Mesendoderm (in vitro differentiated cells): ENCODE measurements around the gene UQCR10.

Experiments used
- DNase-seq: peaks from one replicate; pipeline ENCODE4 v3.0.0; 2013
- H2AK5ac ChIP-seq: 2 replicates; pipeline ENCODE4 v1.6.1; 2013; ENCODE audit warnings: low read length, inconsistent platforms
- H2BK120ac ChIP-seq: 2 replicates; pipeline ENCODE4 v1.6.1; 2013; ENCODE audit warnings: low read depth, mild to moderate bottlenecking, low read length, moderate library complexity, mixed read lengths
- H2BK15ac ChIP-seq: replicated peaks from 2 replicates; pipeline ENCODE4 v1.6.1; 2013; ENCODE audit warnings: low read depth, mild to moderate bottlenecking, moderate library complexity
- H2BK5ac ChIP-seq: 2 replicates; pipeline ENCODE4 v1.6.1; 2013; ENCODE audit warnings: low read length, inconsistent platforms
- H3K18ac ChIP-seq: 2 replicates; pipeline ENCODE4 v1.6.1; 2013; ENCODE audit warnings: mild to moderate bottlenecking, low read length, mixed read lengths
- H3K23ac ChIP-seq: one replicate; pipeline ENCODE4 v1.6.1; 2013; ENCODE audit warnings: low read length
- H3K27ac ChIP-seq: 2 replicates; pipeline ENCODE4 v1.5.1; 2013; ENCODE audit warnings: low read depth, mild to moderate bottlenecking, inconsistent platforms, low read length, moderate library complexity
- H3K27me3 ChIP-seq: 2 replicates; pipeline ENCODE4 v1.6.1; 2013; ENCODE audit warnings: low read length, control low read depth, mild to moderate bottlenecking, inconsistent platforms; ENCODE audit not compliant: insufficient read depth, poor library complexity
- H3K36me3 ChIP-seq: 2 replicates; pipeline ENCODE4 v1.6.1; 2013; ENCODE audit warnings: low read length, inconsistent platforms; ENCODE audit not compliant: control insufficient read depth, insufficient read depth
- H3K4ac ChIP-seq: one replicate; pipeline ENCODE4 v1.6.1; 2013; ENCODE audit warnings: low read depth, mild to moderate bottlenecking, low read length, moderate library complexity
- H3K4me1 ChIP-seq: 2 replicates; pipeline ENCODE4 v1.6.1; 2013; ENCODE audit warnings: low read depth, low read length, inconsistent platforms; ENCODE audit not compliant: control insufficient read depth
- H3K4me2 ChIP-seq: 2 replicates; pipeline ENCODE4 v1.6.1; 2013; ENCODE audit warnings: low read length
- H3K4me3 ChIP-seq: 2 replicates; pipeline ENCODE4 v1.5.1; 2013; ENCODE audit warnings: mild to moderate bottlenecking, low read length
- H3K56ac ChIP-seq: one replicate; pipeline ENCODE4 v1.6.1; 2013; ENCODE audit warnings: low read length
- H3K79me1 ChIP-seq: 2 replicates; pipeline ENCODE4 v1.6.1; 2013; ENCODE audit warnings: low read length, inconsistent platforms
- H3K79me2 ChIP-seq: 2 replicates; pipeline ENCODE4 v1.6.1; 2013; ENCODE audit warnings: mild to moderate bottlenecking, low read length; ENCODE audit not compliant: control insufficient read depth, insufficient read depth
- H3K9ac ChIP-seq: 2 replicates; pipeline ENCODE4 v1.6.1; 2013; ENCODE audit warnings: low read length, inconsistent platforms
- H4K5ac ChIP-seq: one replicate; pipeline ENCODE4 v1.6.1; 2013; ENCODE audit warnings: low read length
- H4K8ac ChIP-seq: one replicate; pipeline ENCODE4 v1.6.1; 2013; ENCODE audit warnings: low read depth, mild to moderate bottlenecking, control low read depth, low read length, moderate library complexity
- WGBS: extraction: QIAGEN DNeasy Blood & Tissue Kit; methylation state at CpG from one replicate; pipeline ENCODE4 v1.1.7; 2013; ENCODE audit warnings: low lambda C conversion rate, missing lambda C conversion rate; ENCODE audit not compliant: insufficient coverage; ENCODE audit errors: extremely low coverage; 5-methylcytosine and 5-hydroxymethylcytosine counted together

UQCR10 gene

GRCh38 chr22:29811377-29811776, 44.2 kb downstream of the UQCR10 start:
- no peak overlapping the region for H3K9ac ChIP-seq
- no peak overlapping the region for H2BK120ac ChIP-seq
- H3K27ac ChIP-seq: no peak overlapping the region
- H4K5ac ChIP-seq: no peak overlapping the region
- no peak overlapping the region for H3K23ac ChIP-seq
- WGBS: no CpG with 5 or more reads among the region's 2 CpGs
- no peak overlapping the region for H2BK15ac ChIP-seq
- H3K56ac ChIP-seq: no peak overlapping the region
- no peaks in the 10 kb centered on the region for H3K79me2 ChIP-seq
- no peak overlapping the region for H2AK5ac ChIP-seq
- H4K8ac ChIP-seq: no peak overlapping the region
- H3K4me2 ChIP-seq: no peak overlapping the region
- no peaks in the 10 kb centered on the region for H3K4me1 ChIP-seq
- no peak overlapping the region for H2BK5ac ChIP-seq
- no peak overlapping the region for H3K18ac ChIP-seq
- DNase-seq: no peak
- H3K36me3 ChIP-seq: peaks cover 18% of the 10 kb centered on the region
- no peaks in the 10 kb centered on the region for H3K27me3 ChIP-seq
- H3K79me1 ChIP-seq: no peaks in the 10 kb centered on the region
- no peak overlapping the region for H3K4ac ChIP-seq
- H3K4me3 ChIP-seq: no peak overlapping the region

GRCh38 chr22:29813126-29813525, 46.0 kb downstream of the UQCR10 start:
- Histone ChIP-seq H3K27ac (no peak overlapping the region), H4K8ac (no peak overlapping the region), H3K56ac (no peak overlapping the region), H3K36me3 (peaks cover 14% of the 10 kb centered on the region), H3K4ac (no peak overlapping the region), H3K4me1 (no peaks in the 10 kb centered on the region), H3K27me3 (no peaks in the 10 kb centered on the region), H3K79me2 (no peaks in the 10 kb centered on the region), H2BK15ac (no peak overlapping the region), H4K5ac (no peak overlapping the region), H3K79me1 (no peaks in the 10 kb centered on the region), H2BK5ac (no peak overlapping the region), H2AK5ac (no peak overlapping the region), H3K23ac (no peak overlapping the region), H2BK120ac (no peak overlapping the region), H3K4me2 (no peak overlapping the region), H3K18ac (no peak overlapping the region), H3K9ac (no peak overlapping the region), H3K4me3 (no peak overlapping the region)
- no CpG with 5 or more reads among the region's 8 CpGs for WGBS
- no peak for DNase-seq

- no peaks in the 10 kb centered on the region for H3K79me1 ChIP-seq
- peaks cover 15% of the 10 kb centered on the region for H3K36me3 ChIP-seq
- no CpG with 5 or more reads among the region's 3 CpGs for WGBS
- no peak overlapping the region for H4K5ac ChIP-seq
- no peak overlapping the region for H2BK5ac ChIP-seq
- no peaks in the 10 kb centered on the region for H3K4me1 ChIP-seq
- H4K8ac ChIP-seq: no peak overlapping the region
- peak; percentile 57 for DNase-seq
- H3K56ac ChIP-seq: no peak overlapping the region
- H2BK120ac ChIP-seq: no peak overlapping the region
- no peak overlapping the region for H3K18ac ChIP-seq
- H3K23ac ChIP-seq: no peak overlapping the region
- H3K9ac ChIP-seq: no peak overlapping the region
- no peak overlapping the region for H3K4me3 ChIP-seq
- H3K4ac ChIP-seq: no peak overlapping the region
- no peak overlapping the region for H2BK15ac ChIP-seq
- no peak overlapping the region for H3K27ac ChIP-seq
- H3K79me2 ChIP-seq: no peaks in the 10 kb centered on the region
- H2AK5ac ChIP-seq: no peak overlapping the region
- H3K4me2 ChIP-seq: no peak overlapping the region
- peaks cover under 1% of the 10 kb centered on the region for H3K27me3 ChIP-seq
Observed at GRCh38 chr22:29813563-29813962, 46.4 kb downstream of the UQCR10 start.

GRCh38 chr22:29814003-29814402, 46.8 kb downstream of the UQCR10 start:
- Histone ChIP-seq H4K8ac (no peak overlapping the region), H3K36me3 (peaks cover 16% of the 10 kb centered on the region), H4K5ac (no peak overlapping the region), H3K4me3 (no peak overlapping the region), H2BK15ac (no peak overlapping the region), H3K4me1 (no peaks in the 10 kb centered on the region), H3K23ac (no peak overlapping the region), H3K27me3 (peaks cover 2% of the 10 kb centered on the region), H3K4ac (no peak overlapping the region), H3K27ac (no peak overlapping the region), H3K79me2 (no peaks in the 10 kb centered on the region), H2BK5ac (no peak overlapping the region), H3K9ac (no peak overlapping the region), H2AK5ac (no peak overlapping the region), H3K56ac (no peak overlapping the region), H3K4me2 (no peak overlapping the region), H2BK120ac (no peak overlapping the region), H3K18ac (no peak overlapping the region), H3K79me1 (no peaks in the 10 kb centered on the region)
- no CpG with 5 or more reads among the region's 5 CpGs for WGBS
- no peak for DNase-seq

- H3K4me1 ChIP-seq: no peaks in the 10 kb centered on the region
- peaks cover 2% of the 10 kb centered on the region for H3K27me3 ChIP-seq
- no CpG with 5 or more reads among the region's 4 CpGs for WGBS
- H3K18ac ChIP-seq: no peak overlapping the region
- H2BK5ac ChIP-seq: no peak overlapping the region
- H3K9ac ChIP-seq: no peak overlapping the region
- H3K79me1 ChIP-seq: no peaks in the 10 kb centered on the region
- H3K27ac ChIP-seq: no peak overlapping the region
- no peak overlapping the region for H3K56ac ChIP-seq
- no peak overlapping the region for H2BK120ac ChIP-seq
- H3K23ac ChIP-seq: no peak overlapping the region
- no peak overlapping the region for H4K5ac ChIP-seq
- no peak for DNase-seq
- no peaks in the 10 kb centered on the region for H3K79me2 ChIP-seq
- H3K4ac ChIP-seq: no peak overlapping the region
- no peak overlapping the region for H4K8ac ChIP-seq
- H3K4me3 ChIP-seq: no peak overlapping the region
- H3K36me3 ChIP-seq: peaks cover 16% of the 10 kb centered on the region
- H2AK5ac ChIP-seq: no peak overlapping the region
- no peak overlapping the region for H3K4me2 ChIP-seq
- H2BK15ac ChIP-seq: no peak overlapping the region
Observed at GRCh38 chr22:29815580-29815979, 48.4 kb downstream of the UQCR10 start.

GRCh38 chr22:29816128-29816527, 49.0 kb downstream of the UQCR10 start:
- Histone ChIP-seq H2BK120ac (no peak overlapping the region), H3K4ac (no peak overlapping the region), H4K8ac (no peak overlapping the region), H3K27me3 (peaks cover 2% of the 10 kb centered on the region), H2AK5ac (no peak overlapping the region), H2BK15ac (no peak overlapping the region), H3K23ac (no peak overlapping the region), H3K56ac (no peak overlapping the region), H3K4me2 (no peak overlapping the region), H3K4me3 (no peak overlapping the region), H3K18ac (no peak overlapping the region), H3K36me3 (peaks cover 16% of the 10 kb centered on the region), H4K5ac (no peak overlapping the region), H3K79me2 (no peaks in the 10 kb centered on the region), H3K27ac (no peak overlapping the region), H3K79me1 (no peaks in the 10 kb centered on the region), H3K4me1 (no peaks in the 10 kb centered on the region), H2BK5ac (no peak overlapping the region), H3K9ac (no peak overlapping the region)
- no CpG with 5 or more reads among the region's 2 CpGs for WGBS
- DNase-seq: no peak
